Esophagus squamous epithelium (tissue), 4 donors: Measurements from ENCODE around the gene PPP3CA.

Experiments
- POLR2A ChIP-seq, 4 donors: fragments of 450-650 bp; IDR thresholded peaks; one replicate each; pipeline ENCODE4 v1.6.1; 2017; ENCODE audit warnings: antibody characterized with exemption in 4 of 4, mild to moderate bottlenecking in 4 of 4, moderate library complexity in 3 of 4
- TF ChIP-seq, protein P1 (sequence below), 6 experiments: fragments of 450-650 bp in 4 of 6; fragments of 200-600 bp in 2 of 6; sonication (generic) in 2 of 6; IDR thresholded peaks; one replicate each; pipeline ENCODE4 v1.5.1; 2016 to 2019; ENCODE audit warnings: antibody characterized with exemption in 6 of 6, mild to moderate bottlenecking in 4 of 6, moderate library complexity in 4 of 6

DNA sequence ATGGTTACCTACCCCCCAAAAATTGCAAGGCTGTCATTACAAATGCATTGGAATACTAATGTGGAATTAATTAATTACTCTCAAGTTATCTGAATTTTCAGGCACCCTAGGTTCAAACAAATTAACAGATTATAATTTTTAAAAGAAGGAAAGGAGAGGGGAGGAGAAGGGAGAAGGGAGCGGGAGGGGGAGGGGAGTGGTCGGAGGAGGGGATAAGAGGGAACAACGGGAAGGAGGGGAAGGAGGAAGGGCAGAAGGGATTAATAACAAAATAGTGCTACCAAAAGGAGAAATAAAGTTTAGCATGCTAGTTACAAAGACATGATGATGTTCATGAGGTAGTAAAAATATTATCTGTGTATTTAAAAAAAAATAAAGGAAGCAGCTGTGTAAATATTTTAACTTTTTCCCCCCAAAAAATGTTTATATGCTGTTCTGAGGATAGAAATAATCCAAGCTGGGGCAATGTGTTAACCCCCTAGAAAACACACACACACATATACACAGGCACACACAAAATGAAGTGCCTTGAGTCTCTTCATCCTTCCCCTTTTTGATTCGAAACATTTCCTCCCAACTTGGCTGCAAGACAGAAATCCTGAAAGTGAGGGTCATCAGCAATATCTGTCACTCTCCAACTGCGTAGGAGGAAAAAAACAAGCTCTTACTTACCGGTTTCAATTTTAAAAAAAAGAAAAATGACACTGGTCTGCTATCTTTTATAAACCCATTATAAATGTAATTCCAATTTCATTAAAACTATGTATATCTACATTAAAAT, 58.8 kb downstream of the PPP3CA start:
- TF ChIP-seq, protein P1, sequence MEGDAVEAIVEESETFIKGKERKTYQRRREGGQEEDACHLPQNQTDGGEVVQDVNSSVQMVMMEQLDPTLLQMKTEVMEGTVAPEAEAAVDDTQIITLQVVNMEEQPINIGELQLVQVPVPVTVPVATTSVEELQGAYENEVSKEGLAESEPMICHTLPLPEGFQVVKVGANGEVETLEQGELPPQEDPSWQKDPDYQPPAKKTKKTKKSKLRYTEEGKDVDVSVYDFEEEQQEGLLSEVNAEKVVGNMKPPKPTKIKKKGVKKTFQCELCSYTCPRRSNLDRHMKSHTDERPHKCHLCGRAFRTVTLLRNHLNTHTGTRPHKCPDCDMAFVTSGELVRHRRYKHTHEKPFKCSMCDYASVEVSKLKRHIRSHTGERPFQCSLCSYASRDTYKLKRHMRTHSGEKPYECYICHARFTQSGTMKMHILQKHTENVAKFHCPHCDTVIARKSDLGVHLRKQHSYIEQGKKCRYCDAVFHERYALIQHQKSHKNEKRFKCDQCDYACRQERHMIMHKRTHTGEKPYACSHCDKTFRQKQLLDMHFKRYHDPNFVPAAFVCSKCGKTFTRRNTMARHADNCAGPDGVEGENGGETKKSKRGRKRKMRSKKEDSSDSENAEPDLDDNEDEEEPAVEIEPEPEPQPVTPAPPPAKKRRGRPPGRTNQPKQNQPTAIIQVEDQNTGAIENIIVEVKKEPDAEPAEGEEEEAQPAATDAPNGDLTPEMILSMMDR (IDR thresholded peaks at IDR 0.05) = no peak
- TF ChIP-seq POLR2A (IDR thresholded peaks at IDR 0.05) = no peak
